Measurements from ENCODE around the gene GALNT14. TPM values are rescaled to one million over a fixed set of nuclear protein-coding genes. Genes with fewer than 3 reads are reported as not detected.

GALNT14 gene
- total and polyA plus RNA-seq, 8 donors = 0.93 to 15.6 (median 1.4) TPM; not detected in 3

GRCh38 chr2:31012406-31012805, 125.8 kb downstream of the GALNT14 start:
- Histone ChIP-seq H3K36me3 (no peaks in the 10 kb centered on the region), H3K4me1 (no peaks in the 10 kb centered on the region), H3K27ac (no peak overlapping the region), H3K27me3 (peaks cover 0 to 36% (median 4%) of the 10 kb centered on the region in 3 donors), H3K9me3 (no peaks in the 10 kb centered on the region), H3K4me3 (no peak overlapping the region)
- no peak for TF ChIP-seq POLR2AphosphoS5 (IDR thresholded peaks at IDR 0.05)
- no peak for TF ChIP-seq POLR2A (IDR thresholded peaks at IDR 0.05)
- TF ChIP-seq CTCF (IDR thresholded peaks at IDR 0.05) = no peak
- no peak for TF ChIP-seq EP300 (IDR thresholded peaks at IDR 0.05)
- 41 to 96% (median 78%) methylated on average over 1 of the region's 1 CpG for WGBS, 5 donors
- intact Hi-C loops (cut with DNase I; ENCODE audit: low total_unique reads) = no loop called here
- DNase-seq = no peak

- intact Hi-C loops (cut with DNase I; ENCODE audit: low total_unique reads) = no loop called here
- no peak for TF ChIP-seq POLR2A (IDR thresholded peaks at IDR 0.05)
- TF ChIP-seq EP300 (IDR thresholded peaks at IDR 0.05) = no peak
- TF ChIP-seq CTCF (IDR thresholded peaks at IDR 0.05) = no peak
- no peak for TF ChIP-seq POLR2AphosphoS5 (IDR thresholded peaks at IDR 0.05)
- 60 to 85% (median 71%) methylated on average over 4 to 6 of the region's 6 CpGs for WGBS, 5 donors
- Histone ChIP-seq H3K36me3 (no peaks in the 10 kb centered on the region), H3K27ac (no peak overlapping the region), H3K4me1 (no peaks in the 10 kb centered on the region), H3K4me3 (no peak overlapping the region), H3K9me3 (no peaks in the 10 kb centered on the region), H3K27me3 (peaks cover 0 to 36% (median 4%) of the 10 kb centered on the region in 3 donors)
- DNase-seq = no peak
Measured at GRCh38 chr2:31011587-31011986, 126.7 kb downstream of the GALNT14 start.

- Histone ChIP-seq H3K27ac (no peak overlapping the region), H3K9me3 (no peaks in the 10 kb centered on the region), H3K4me3 (no peak overlapping the region), H3K4me1 (no peaks in the 10 kb centered on the region), H3K27me3 (peaks cover 0 to 40% (median 4%) of the 10 kb centered on the region in 3 donors), H3K36me3 (no peaks in the 10 kb centered on the region)
- peak in 1 of 2 donors; percentile 33 for DNase-seq
- intact Hi-C loops (cut with DNase I; ENCODE audit: low total_unique reads) = no loop called here
- TF ChIP-seq POLR2A (IDR thresholded peaks at IDR 0.05) (no peak), CTCF (IDR thresholded peaks at IDR 0.05) (no peak), POLR2AphosphoS5 (IDR thresholded peaks at IDR 0.05) (no peak), EP300 (IDR thresholded peaks at IDR 0.05) (no peak)
- 54 to 73% (median 64%) methylated on average over 12 of the region's 12 CpGs for WGBS, 5 donors
Measured at GRCh38 chr2:31008561-31009114, 129.6 kb downstream of the GALNT14 start.

GRCh38 chr2:31004257-31004656, 134.0 kb downstream of the GALNT14 start:
- H3K36me3 ChIP-seq = no peaks in the 10 kb centered on the region
- H3K4me1 ChIP-seq = no peaks in the 10 kb centered on the region
- H3K9me3 ChIP-seq = no peaks in the 10 kb centered on the region
- H3K27me3 ChIP-seq = peaks cover 0 to 10% (median 0%) of the 10 kb centered on the region in 3 donors
- no peak overlapping the region for H3K4me3 ChIP-seq
- H3K27ac ChIP-seq = no peak overlapping the region
- TF ChIP-seq CTCF (IDR thresholded peaks at IDR 0.05) = no peak
- TF ChIP-seq EP300 (IDR thresholded peaks at IDR 0.05) = no peak
- no peak for TF ChIP-seq POLR2AphosphoS5 (IDR thresholded peaks at IDR 0.05)
- TF ChIP-seq POLR2A (IDR thresholded peaks at IDR 0.05) = no peak
- intact Hi-C loops (cut with DNase I; ENCODE audit: low total_unique reads) = no loop called here
- DNase-seq = no peak
